ENCODE measurements around the gene GAS5. TPM values are rescaled to one million over a fixed set of nuclear protein-coding genes. Genes with fewer than 3 reads are reported as not detected.

GAS5 gene
- total and polyA plus RNA-seq, 4 donors = 28.6 to 84.8 (median 58.5) TPM

GRCh38 chr1:173871091-173871490 lies 3.3 kb upstream of the GAS5 start:
- DNase-seq (ENCODE audit: low spot score) = no peak
- H3K27me3 ChIP-seq (ENCODE audit: control insufficient read depth in 4 of 4, insufficient read depth in 4 of 4, low read length in 3 of 4) = no peaks in the 10 kb centered on the region
- WGBS = 91% methylated on average over 5 of the region's 5 CpGs
- H3K9ac ChIP-seq (ENCODE audit: low read depth in 1 of 2, low read length in 2 of 2) = no peak overlapping the region
- peaks cover 2 to 6% (median 5%) of the 10 kb centered on the region in 4 donors for H3K36me3 ChIP-seq (ENCODE audit: control insufficient read depth in 4 of 4, insufficient read depth in 3 of 4, low read depth in 1 of 4, low read length in 3 of 4)
- H3K9me3 ChIP-seq (ENCODE audit: control insufficient read depth in 4 of 4, low read length in 3 of 4) = no peaks in the 10 kb centered on the region
- H3K4me1 ChIP-seq (ENCODE audit: control insufficient read depth in 4 of 4, insufficient read depth in 4 of 4, low read length in 3 of 4) = peaks cover 2 to 22% (median 12%) of the 10 kb centered on the region in 4 donors
- TF ChIP-seq ZBTB33 (IDR thresholded peaks at IDR 0.05) (no peak), RXRA (IDR thresholded peaks at IDR 0.05) (no peak), RAD21 (IDR thresholded peaks at IDR 0.05) (no peak), HNF4G (IDR thresholded peaks at IDR 0.05) (no peak), MAX (IDR thresholded peaks at IDR 0.05) (no peak), EGR1 (IDR thresholded peaks at IDR 0.05; ENCODE audit: low read depth in 2 of 2) (no peak), YY1 (IDR thresholded peaks at IDR 0.05) (no peak), SP1 (IDR thresholded peaks at IDR 0.05) (no peak), ATF3 (IDR thresholded peaks at IDR 0.05) (no peak), GABPA (IDR thresholded peaks at IDR 0.05 in 1 of 2, conservative IDR thresholded peaks at IDR 0.05 in 1 of 2) (no peak)
- no peak overlapping the region for H3K4me3 ChIP-seq (ENCODE audit: low read depth in 1 of 3, low read length in 3 of 3)
- H3K27ac ChIP-seq (ENCODE audit: low read depth in 1 of 2, low read length in 2 of 2) = no peak overlapping the region

GRCh38 chr1:173870252-173871075 lies 2.7 kb upstream of the GAS5 start:
- no peak overlapping the region for H3K9ac ChIP-seq (ENCODE audit: low read depth in 1 of 2, low read length in 2 of 2)
- peak; percentile 36 for DNase-seq (ENCODE audit: low spot score)
- no peak overlapping the region for H3K4me3 ChIP-seq (ENCODE audit: low read depth in 1 of 3, low read length in 3 of 3)
- H3K9me3 ChIP-seq (ENCODE audit: control insufficient read depth in 4 of 4, low read length in 3 of 4) = no peaks in the 10 kb centered on the region
- 81% methylated on average over 15 of the region's 15 CpGs for WGBS
- H3K27ac ChIP-seq (ENCODE audit: low read depth in 1 of 2, low read length in 2 of 2) = no peak overlapping the region
- no peaks in the 10 kb centered on the region for H3K27me3 ChIP-seq (ENCODE audit: control insufficient read depth in 4 of 4, insufficient read depth in 4 of 4, low read length in 3 of 4)
- peaks cover 2 to 22% (median 12%) of the 10 kb centered on the region in 4 donors for H3K4me1 ChIP-seq (ENCODE audit: control insufficient read depth in 4 of 4, insufficient read depth in 4 of 4, low read length in 3 of 4)
- TF ChIP-seq ZBTB33 (IDR thresholded peaks at IDR 0.05) (no peak), ATF3 (IDR thresholded peaks at IDR 0.05) (no peak), SP1 (IDR thresholded peaks at IDR 0.05) (peak; percentile 7), REST (IDR thresholded peaks at IDR 0.05) (no peak), FOXA1 (IDR thresholded peaks at IDR 0.05) (no peak)
- peaks cover 4 to 9% (median 7%) of the 10 kb centered on the region in 4 donors for H3K36me3 ChIP-seq (ENCODE audit: control insufficient read depth in 4 of 4, insufficient read depth in 3 of 4, low read depth in 1 of 4, low read length in 3 of 4)

Data from liver (tissue), 9 donors.